GM15510 (cell line): ENCODE measurements around the gene LRRC8A.

Experiments used
- POLR2A ChIP-seq: IDR thresholded peaks from 3 replicates; pipeline ENCODE4 v1.6.1; 2011; ENCODE audit warnings: borderline replicate concordance; ENCODE audit not compliant: insufficient read length; ENCODE audit errors: extremely low read depth

LRRC8A gene

GRCh38 chr9:128911529-128912035 lies 29.6 kb downstream of the LRRC8A start:
- no peak for TF ChIP-seq POLR2A

GRCh38 chr9:128912270-128912853 lies 30.4 kb downstream of the LRRC8A start:
- TF ChIP-seq POLR2A: no peak

- TF ChIP-seq POLR2A: no peak
Observed at GRCh38 chr9:128913048-128913900, 31.3 kb downstream of the LRRC8A start.

GRCh38 chr9:128913995-128914772 lies 32.3 kb downstream of the LRRC8A start:
- no peak for TF ChIP-seq POLR2A

- TF ChIP-seq POLR2A: no peak
Observed at GRCh38 chr9:128916204-128916603, 34.3 kb downstream of the LRRC8A start.

GRCh38 chr9:128916745-128917144 lies 34.8 kb downstream of the LRRC8A start:
- no peak for TF ChIP-seq POLR2A

GRCh38 chr9:128917151-128917849 lies 35.4 kb downstream of the LRRC8A start:
- TF ChIP-seq POLR2A: no peak

GRCh38 chr9:128918921-128919320 lies 37.0 kb downstream of the LRRC8A start:
- TF ChIP-seq POLR2A: no peak

GRCh38 chr9:128919402-128920089 lies 37.6 kb downstream of the LRRC8A start:
- no peak for TF ChIP-seq POLR2A

GRCh38 chr9:128920381-128921058 lies 38.6 kb downstream of the LRRC8A start, which contains the start of gene PHYHD1:
TSS of gene PHYHD1 (plus strand) at chr9:128920982. CDS start at chr9:128922324, 1,342 bp downstream.
- TF ChIP-seq POLR2A: no peak

- no peak for TF ChIP-seq POLR2A
Observed at GRCh38 chr9:128921881-128922763, 40.2 kb downstream of the LRRC8A start.

GRCh38 chr9:128923493-128923883 lies 41.6 kb downstream of the LRRC8A start:
- no peak for TF ChIP-seq POLR2A
